Pancreas (tissue), 10 donors: ENCODE data around the gene KDM6B. TPM values are rescaled to one million over a fixed set of nuclear protein-coding genes. Genes with fewer than 3 reads are reported as not detected.
A peak's percentile ranks its signal among the peaks of the same experiment; 100 is the strongest.

Source experiments
- ATAC-seq, 4 donors: fragments of 200-7000 bp; cut with Tn5 transposase; one replicate each; pipeline versions ENCODE4 v1.8.0 to v1.9.1; 2020; ENCODE audit warnings: mild to moderate bottlenecking in 4 of 4, moderate library complexity in 4 of 4
- DNase-seq, 6 donors: peaks; one replicate each; pipeline ENCODE4 v3.0.0-alpha.2; 2020
- FAIRE-seq: peaks from 2 replicates; lab custom pipeline; 2012; peaks lifted over from hg19 to GRCh38; lab: Jason Lieb, UNC
- H3K27ac ChIP-seq, 4 donors: fragments of 200-600 bp; sonication (generic); 1 replicate in 3 of 4; 2 replicates in 1 of 4; pipeline versions ENCODE4 v1.5.0 to v1.8.0; 2020
- H3K27me3 ChIP-seq, 4 donors: fragments of 200-600 bp; one replicate each; pipeline ENCODE4 v1.8.0; 2021
- H3K36me3 ChIP-seq, 3 donors: fragments of 200-600 bp; sonication (generic) in 1 of 3; one replicate each; pipeline versions ENCODE4 v1.5.0 to v1.8.0; 2020 to 2021
- H3K4me1 ChIP-seq, 3 donors: fragments of 200-600 bp; one replicate each; pipeline ENCODE4 v1.8.0; 2021
- H3K4me3 ChIP-seq, 4 donors: fragments of 200-600 bp; sonication (generic) in 2 of 4; one replicate each; pipeline versions ENCODE4 v1.5.0 to v1.8.0; 2020 to 2021
- H3K9me3 ChIP-seq, 4 donors: fragments of 200-600 bp; one replicate each; pipeline ENCODE4 v1.8.0; 2021
- CTCF ChIP-seq, 4 donors: fragments of 200-600 bp; sonication (generic) in 3 of 4; IDR thresholded peaks; one replicate each; pipeline versions ENCODE4 v1.5.0 to v1.8.0; 2021; ENCODE audit warnings: antibody characterized with exemption in 4 of 4
- WGBS, 2 donors: extraction: QIAGEN DNeasy Blood & Tissue Kit; methylation state at CpG; one replicate each; pipeline ENCODE4 v1.1.7; 2013; 5-methylcytosine and 5-hydroxymethylcytosine counted together
- intact Hi-C, 3 donors: fragments of 100-400 bp; cut with DNase I; formaldehyde crosslinking; loops; one replicate each; pipeline versions ENCODE4 v1.11.1 to v1.14.2; 2022
- polyA plus RNA-seq, 2 donors: library from polyadenylated mRNA; stranded (reverse); fragments of 200-250 nt; gene quantifications; one replicate each; pipeline ENCODE4 v1.2.3, GENCODE V29; 2013
- total RNA-seq, 6 donors: library from RNA; stranded (reverse); fragmentation: NEBNext Ultra II Directional in 4 of 6; extraction: Animal tissue kit (Norgen Biotek cat#: 25700) in 4 of 6; gene quantifications; one replicate each; pipeline versions ENCODE4 v1.2.1 to v1.2.4, GENCODE V29; 2021 to 2023
- donor health status: healthy with polysubstance abuse.
- donor health status: DM: no; HTN: no; CAD: no; lungs with moderate emphysema.
- donor health status: DM: no; HTN: no; CAD: no.
- donor health status: control.
- donor health status: control.
- donor health status: Bipolar disorder and iron deficiency.
- donor health status: DM: yes; HTN: yes; CAD: no.
- donor health status: DM: no; HTN: no; CAD: no.
- donor health status: DM: no; HTN: no; CAD: no.
- donor health status: DM: yes; HTN: yes; CAD: no.

Gene KDM6B
- total and polyA plus RNA-seq, 8 donors = 8.9 to 23.7 (median 15.5) TPM

DNA sequence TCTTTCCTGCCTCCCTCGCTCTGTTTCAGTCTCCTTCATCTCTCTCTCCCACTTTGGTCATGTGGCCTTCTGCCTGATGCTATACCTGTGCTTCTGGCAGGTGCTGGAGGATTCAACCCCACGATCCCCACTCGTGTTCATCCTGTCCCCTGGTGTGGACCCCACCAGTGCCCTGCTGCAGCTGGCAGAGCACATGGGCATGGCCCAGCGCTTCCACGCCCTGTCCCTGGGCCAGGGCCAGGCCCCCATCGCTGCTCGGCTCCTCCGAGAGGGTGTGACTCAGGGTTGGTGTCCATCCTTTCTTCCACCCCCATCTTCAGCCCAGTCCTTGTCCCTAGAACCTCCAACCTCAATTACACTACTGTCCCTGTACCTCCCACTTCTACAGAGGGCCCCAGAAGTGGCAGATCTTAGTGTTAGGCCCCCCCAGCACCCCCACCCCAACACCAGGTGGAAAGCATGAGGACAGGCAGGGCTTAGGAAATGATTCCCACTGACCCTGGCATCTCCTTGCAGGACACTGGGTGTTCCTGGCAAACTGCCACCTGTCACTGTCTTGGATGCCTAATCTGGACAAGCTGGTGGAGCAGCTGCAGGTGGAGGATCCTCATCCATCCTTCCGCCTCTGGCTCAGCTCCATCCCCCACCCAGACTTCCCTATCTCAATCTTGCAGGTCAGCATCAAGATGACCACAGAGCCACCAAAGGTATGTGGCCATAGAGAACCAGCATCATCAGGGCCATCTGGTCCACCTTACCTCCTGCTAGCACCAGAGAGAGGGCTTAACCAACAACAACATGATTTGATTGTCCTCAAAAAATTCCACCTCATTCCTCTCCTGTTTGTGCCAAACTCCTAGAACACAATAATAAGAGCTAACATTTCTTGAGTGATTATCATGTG lies 9.7 kb upstream of the KDM6B start:
- TF ChIP-seq CTCF (IDR thresholded peaks at IDR 0.05) = no peak
- Histone ChIP-seq H3K9me3 (no peaks in the 10 kb centered on the region), H3K4me3 (no peak overlapping the region), H3K27me3 (no peaks in the 10 kb centered on the region), H3K4me1 (peaks cover 0 to 8% (median 3%) of the 10 kb centered on the region in 3 donors), H3K36me3 (no peaks in the 10 kb centered on the region), H3K27ac (no peak overlapping the region)
- ATAC-seq (no peak), FAIRE-seq (no peak), DNase-seq (no peak)
- WGBS, 2 donors = 77 to 82% methylated on average over 9 of the region's 9 CpGs
- intact Hi-C loops = no loop called here

GRCh38 chr17:7825206-7825990 lies 8.6 kb upstream of the KDM6B start:
- DNase-seq (no peak), ATAC-seq (peak in 3 of 4 donors; percentile 24 to 48 (median 33)), FAIRE-seq (no peak)
- Histone ChIP-seq H3K9me3 (no peaks in the 10 kb centered on the region), H3K27me3 (no peaks in the 10 kb centered on the region), H3K4me3 (no peak overlapping the region), H3K4me1 (peaks cover 0 to 8% (median 3%) of the 10 kb centered on the region in 3 donors), H3K27ac (no peak overlapping the region), H3K36me3 (no peaks in the 10 kb centered on the region)
- TF ChIP-seq CTCF (IDR thresholded peaks at IDR 0.05) = no peak
- 26% methylated on average over 12 of the region's 12 CpGs for WGBS, 2 donors
- intact Hi-C loops = no loop called here

GRCh38 chr17:7830616-7831015 lies 3.4 kb upstream of the KDM6B start:
- FAIRE-seq (no peak), ATAC-seq (no peak), DNase-seq (no peak)
- Histone ChIP-seq H3K27ac (no peak overlapping the region), H3K36me3 (no peaks in the 10 kb centered on the region), H3K4me1 (peaks cover 3 to 4% (median 3%) of the 10 kb centered on the region in 3 donors), H3K4me3 (no peak overlapping the region), H3K27me3 (no peaks in the 10 kb centered on the region), H3K9me3 (no peaks in the 10 kb centered on the region)
- WGBS, 2 donors = 73 to 79% methylated on average over 8 of the region's 8 CpGs
- intact Hi-C loops = no loop called here
- no peak for TF ChIP-seq CTCF (IDR thresholded peaks at IDR 0.05)

- no peak for DNase-seq
- ATAC-seq = no peak
- no peak for FAIRE-seq
- Histone ChIP-seq H3K4me1 (peaks cover 0 to 3% (median 0%) of the 10 kb centered on the region in 3 donors), H3K4me3 (no peak overlapping the region), H3K36me3 (no peaks in the 10 kb centered on the region), H3K9me3 (no peaks in the 10 kb centered on the region), H3K27me3 (no peaks in the 10 kb centered on the region), H3K27ac (no peak overlapping the region)
- 60 to 69% methylated on average over 7 of the region's 7 CpGs for WGBS, 2 donors
- intact Hi-C loops = no loop called here
- no peak for TF ChIP-seq CTCF (IDR thresholded peaks at IDR 0.05)
Measured at GRCh38 chr17:7831233-7831632, 2.8 kb upstream of the KDM6B start.
